ENCODE measurements around the gene CTIF. TPM values are rescaled to one million over a fixed set of nuclear protein-coding genes. Genes with fewer than 3 reads are reported as not detected.

The CTIF gene
- total RNA-seq, 1 donor from 2014 or later = 15.0 TPM

DNA sequence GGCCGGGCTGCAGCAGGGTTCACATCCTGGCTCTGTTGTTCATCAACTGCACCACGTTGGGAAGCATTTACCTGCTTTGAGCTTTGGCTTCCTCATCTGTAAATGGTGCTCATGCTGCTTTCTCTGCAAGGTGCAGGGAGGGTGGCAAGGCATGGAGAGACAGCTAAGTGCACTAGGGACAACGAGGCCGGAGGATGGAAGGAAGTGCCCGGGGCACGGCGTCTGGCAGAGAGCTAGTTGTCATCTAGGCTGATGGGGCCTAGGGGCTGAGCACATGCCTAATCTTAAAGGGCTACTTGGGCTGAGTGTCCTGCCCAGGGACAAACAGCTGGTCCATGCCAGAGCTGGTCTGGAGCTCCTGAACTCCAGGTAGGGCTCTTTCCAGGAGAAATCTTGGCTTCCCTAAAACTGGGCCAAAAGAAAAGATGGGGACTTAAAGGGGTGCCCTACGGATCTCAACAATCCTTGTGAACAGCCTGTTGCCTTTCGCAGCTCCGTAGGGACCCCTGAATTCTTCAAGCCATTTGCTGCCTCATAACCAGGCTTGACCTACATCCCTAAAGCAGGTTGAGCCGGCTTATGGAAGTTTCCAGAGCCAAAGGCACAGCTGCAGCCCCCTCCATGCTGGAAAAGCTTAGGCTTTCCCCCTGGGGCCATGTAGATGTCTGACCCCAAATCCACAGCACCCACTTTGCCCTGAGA, 281.1 kb downstream of the CTIF start:
- no peak overlapping the region for H3K4me3 ChIP-seq (ENCODE audit: low read depth, low read length)
- FAIRE-seq (no peak), DNase-seq (ENCODE audit: low read depth) (no peak)
- TF ChIP-seq, protein P1, sequence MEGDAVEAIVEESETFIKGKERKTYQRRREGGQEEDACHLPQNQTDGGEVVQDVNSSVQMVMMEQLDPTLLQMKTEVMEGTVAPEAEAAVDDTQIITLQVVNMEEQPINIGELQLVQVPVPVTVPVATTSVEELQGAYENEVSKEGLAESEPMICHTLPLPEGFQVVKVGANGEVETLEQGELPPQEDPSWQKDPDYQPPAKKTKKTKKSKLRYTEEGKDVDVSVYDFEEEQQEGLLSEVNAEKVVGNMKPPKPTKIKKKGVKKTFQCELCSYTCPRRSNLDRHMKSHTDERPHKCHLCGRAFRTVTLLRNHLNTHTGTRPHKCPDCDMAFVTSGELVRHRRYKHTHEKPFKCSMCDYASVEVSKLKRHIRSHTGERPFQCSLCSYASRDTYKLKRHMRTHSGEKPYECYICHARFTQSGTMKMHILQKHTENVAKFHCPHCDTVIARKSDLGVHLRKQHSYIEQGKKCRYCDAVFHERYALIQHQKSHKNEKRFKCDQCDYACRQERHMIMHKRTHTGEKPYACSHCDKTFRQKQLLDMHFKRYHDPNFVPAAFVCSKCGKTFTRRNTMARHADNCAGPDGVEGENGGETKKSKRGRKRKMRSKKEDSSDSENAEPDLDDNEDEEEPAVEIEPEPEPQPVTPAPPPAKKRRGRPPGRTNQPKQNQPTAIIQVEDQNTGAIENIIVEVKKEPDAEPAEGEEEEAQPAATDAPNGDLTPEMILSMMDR (IDR thresholded peaks at IDR 0.05; ENCODE audit: insufficient read depth, low read length, severe bottlenecking) = no peak
- no peaks in the 10 kb centered on the region for H3K27me3 ChIP-seq (ENCODE audit: control insufficient read depth, insufficient read depth, low read length)
- peaks cover 1% of the 10 kb centered on the region for H3K36me3 ChIP-seq (ENCODE audit: control insufficient read depth, insufficient read depth, low read length)

DNA sequence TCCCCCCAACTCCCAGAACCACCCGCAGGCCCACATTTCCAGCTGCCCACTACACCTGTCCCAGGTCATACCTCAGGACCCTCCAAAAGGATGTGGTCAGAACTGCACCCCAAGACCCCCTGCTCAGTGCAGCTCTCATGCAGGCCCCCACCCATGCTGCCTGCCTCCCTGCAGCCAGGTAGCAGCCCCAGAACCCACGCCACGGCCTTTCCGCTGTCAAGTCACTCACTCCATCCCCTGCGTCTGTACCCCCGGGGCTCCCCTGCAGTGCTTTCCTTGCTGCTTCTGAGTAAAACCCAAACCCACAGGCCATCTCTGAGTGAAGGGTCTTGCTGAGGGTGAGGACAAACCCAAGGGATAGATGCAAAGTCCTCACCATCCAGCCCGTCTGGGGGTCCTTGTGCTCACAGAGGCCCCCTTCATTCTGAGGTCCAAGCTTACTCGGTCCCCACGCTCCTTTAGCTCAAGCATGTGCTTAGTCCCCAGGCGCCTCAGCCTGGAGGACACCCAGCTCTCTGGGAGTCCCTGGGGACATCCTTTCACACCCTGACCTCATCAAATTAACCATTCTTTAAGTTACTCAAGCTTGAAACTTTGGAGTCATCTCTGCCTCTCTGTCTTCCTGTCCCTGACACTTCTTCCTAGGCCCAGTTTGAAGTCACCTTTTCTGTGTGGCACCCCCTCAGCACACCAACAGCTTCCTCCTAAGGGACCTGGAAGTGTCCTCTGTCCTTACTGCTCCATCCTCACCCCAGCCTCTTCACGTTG, 281.8 kb downstream of the CTIF start:
- TF ChIP-seq, protein P1 (IDR thresholded peaks at IDR 0.05; ENCODE audit: insufficient read depth, low read length, severe bottlenecking) = no peak
- H3K36me3 ChIP-seq (ENCODE audit: control insufficient read depth, insufficient read depth, low read length) = peaks cover 1% of the 10 kb centered on the region
- peak; percentile 13 for FAIRE-seq
- no peaks in the 10 kb centered on the region for H3K27me3 ChIP-seq (ENCODE audit: control insufficient read depth, insufficient read depth, low read length)
- no peak for DNase-seq (ENCODE audit: low read depth)
- no peak overlapping the region for H3K4me3 ChIP-seq (ENCODE audit: low read depth, low read length)

DNA sequence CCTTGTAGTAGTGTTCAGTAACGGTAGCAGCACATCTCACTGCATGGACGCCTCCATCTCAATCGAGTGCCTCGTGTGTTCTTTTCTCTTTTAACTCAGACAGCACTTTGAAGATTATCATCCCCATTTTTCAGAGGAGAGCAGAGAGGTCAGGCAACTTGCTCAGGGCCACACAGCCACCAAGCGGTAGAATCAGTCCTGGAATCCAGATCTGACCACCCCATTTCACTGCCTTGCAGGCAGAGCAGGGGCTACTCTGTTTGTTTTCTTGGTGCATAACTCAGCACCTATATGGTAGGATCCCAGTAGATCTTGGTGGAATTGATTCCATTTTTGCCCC, 282.4 kb downstream of the CTIF start:
- peaks cover 3% of the 10 kb centered on the region for H3K36me3 ChIP-seq (ENCODE audit: control insufficient read depth, insufficient read depth, low read length)
- no peaks in the 10 kb centered on the region for H3K27me3 ChIP-seq (ENCODE audit: control insufficient read depth, insufficient read depth, low read length)
- H3K4me3 ChIP-seq (ENCODE audit: low read depth, low read length) = no peak overlapping the region
- TF ChIP-seq, protein P1 (IDR thresholded peaks at IDR 0.05; ENCODE audit: insufficient read depth, low read length, severe bottlenecking) = no peak
- FAIRE-seq = no peak
- DNase-seq (ENCODE audit: low read depth) = no peak

DNA sequence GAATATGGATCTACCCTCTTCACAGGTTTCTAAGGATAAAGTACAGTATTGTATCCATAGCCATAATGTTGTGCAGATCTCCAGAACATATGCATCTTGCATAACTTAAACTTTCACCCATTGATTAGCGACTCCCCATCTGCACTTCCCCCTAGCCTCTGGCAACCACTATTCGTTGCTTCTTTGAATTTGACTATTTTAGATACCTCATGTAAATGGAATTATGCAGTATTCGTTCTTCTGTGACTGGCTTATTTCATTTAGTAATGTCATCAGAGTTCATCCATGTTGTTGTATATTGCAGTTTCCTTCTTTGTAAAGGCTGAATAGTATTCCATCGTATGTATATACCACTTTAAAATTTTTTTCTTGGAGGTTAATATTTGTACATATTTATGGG, 283.0 kb downstream of the CTIF start:
- no peaks in the 10 kb centered on the region for H3K27me3 ChIP-seq (ENCODE audit: control insufficient read depth, insufficient read depth, low read length)
- H3K36me3 ChIP-seq (ENCODE audit: control insufficient read depth, insufficient read depth, low read length) = peaks cover 3% of the 10 kb centered on the region
- no peak overlapping the region for H3K4me3 ChIP-seq (ENCODE audit: low read depth, low read length)
- TF ChIP-seq, protein P1 (IDR thresholded peaks at IDR 0.05; ENCODE audit: insufficient read depth, low read length, severe bottlenecking) = no peak
- DNase-seq (ENCODE audit: low read depth) (no peak), FAIRE-seq (no peak)

DNA sequence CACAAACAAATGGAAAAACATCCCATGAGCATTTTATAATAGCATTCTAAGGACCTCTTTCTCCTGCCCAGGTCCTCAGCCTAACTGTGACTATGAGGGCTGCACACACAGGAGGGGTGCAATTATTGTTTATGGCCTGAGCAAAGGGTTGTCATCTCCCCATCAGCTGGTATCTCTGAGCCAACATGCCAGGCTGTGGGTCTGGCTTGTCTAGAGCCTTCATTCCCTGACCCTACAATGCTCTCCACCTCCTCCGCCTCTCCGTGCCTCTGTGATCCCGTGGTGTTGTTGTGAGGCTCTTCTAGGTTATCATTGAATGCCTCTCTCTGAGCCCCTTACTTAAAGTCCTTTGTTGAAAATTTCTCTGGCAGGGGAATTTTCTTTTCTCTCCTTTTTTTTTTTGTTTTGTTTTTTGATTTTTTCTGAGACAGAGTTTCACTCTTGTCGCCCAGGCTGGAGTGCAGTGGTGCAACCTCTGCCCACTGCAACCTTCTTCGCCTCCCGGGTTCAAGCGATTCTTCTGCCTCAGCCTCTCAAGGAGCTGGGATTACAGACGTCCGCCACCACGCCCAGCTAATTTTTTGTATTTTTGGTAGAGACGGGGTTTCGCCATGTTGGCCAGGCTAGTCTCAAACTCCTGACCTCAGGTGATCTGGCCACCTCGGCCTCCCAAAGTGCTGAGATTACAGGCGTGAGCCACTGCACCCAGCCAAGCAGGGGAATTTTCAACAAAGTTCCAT, 285.6 kb downstream of the CTIF start:
- no peak for FAIRE-seq
- H3K36me3 ChIP-seq (ENCODE audit: control insufficient read depth, insufficient read depth, low read length) = peaks cover 1% of the 10 kb centered on the region
- no peak overlapping the region for H3K4me3 ChIP-seq (ENCODE audit: low read depth, low read length)
- TF ChIP-seq, protein P1 (IDR thresholded peaks at IDR 0.05; ENCODE audit: insufficient read depth, low read length, severe bottlenecking) = no peak
- H3K27me3 ChIP-seq (ENCODE audit: control insufficient read depth, insufficient read depth, low read length) = no peaks in the 10 kb centered on the region
- no peak for DNase-seq (ENCODE audit: low read depth)
